C4-2B (cell line): ENCODE measurements around the gene PRMT9.

Experiments
- ZFX ChIP-seq: fragments of 450-650 bp; IDR thresholded peaks from 2 replicates; pipeline ENCODE4 v1.6.1; 2017
- TF ChIP-seq, protein P1 (sequence below): fragments of 450-650 bp; conservative IDR thresholded peaks from 2 replicates; pipeline ENCODE4 v1.5.1; 2017; ENCODE audit warnings: mild to moderate bottlenecking

- TF ChIP-seq, protein P1, sequence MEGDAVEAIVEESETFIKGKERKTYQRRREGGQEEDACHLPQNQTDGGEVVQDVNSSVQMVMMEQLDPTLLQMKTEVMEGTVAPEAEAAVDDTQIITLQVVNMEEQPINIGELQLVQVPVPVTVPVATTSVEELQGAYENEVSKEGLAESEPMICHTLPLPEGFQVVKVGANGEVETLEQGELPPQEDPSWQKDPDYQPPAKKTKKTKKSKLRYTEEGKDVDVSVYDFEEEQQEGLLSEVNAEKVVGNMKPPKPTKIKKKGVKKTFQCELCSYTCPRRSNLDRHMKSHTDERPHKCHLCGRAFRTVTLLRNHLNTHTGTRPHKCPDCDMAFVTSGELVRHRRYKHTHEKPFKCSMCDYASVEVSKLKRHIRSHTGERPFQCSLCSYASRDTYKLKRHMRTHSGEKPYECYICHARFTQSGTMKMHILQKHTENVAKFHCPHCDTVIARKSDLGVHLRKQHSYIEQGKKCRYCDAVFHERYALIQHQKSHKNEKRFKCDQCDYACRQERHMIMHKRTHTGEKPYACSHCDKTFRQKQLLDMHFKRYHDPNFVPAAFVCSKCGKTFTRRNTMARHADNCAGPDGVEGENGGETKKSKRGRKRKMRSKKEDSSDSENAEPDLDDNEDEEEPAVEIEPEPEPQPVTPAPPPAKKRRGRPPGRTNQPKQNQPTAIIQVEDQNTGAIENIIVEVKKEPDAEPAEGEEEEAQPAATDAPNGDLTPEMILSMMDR: peak; percentile 85
- TF ChIP-seq ZFX: no peak
These were observed 93.6 kb downstream of the PRMT9 start for GRCh38 chr4:147590249-147590920.
